Panc1 (cell line): ENCODE results near the gene MAMLD1. TPM values are rescaled to one million over a fixed set of nuclear protein-coding genes. Genes with fewer than 3 reads are reported as not detected.
"Not testable (repeated sequence)": the region's sequence is repeated elsewhere in the genome, so short reads cannot be mapped to it uniquely, and the experiment has no call there.

ENCODE experiments used
- ATAC-seq: fragments of 200-7000 bp; cut with Tn5 transposase; 2 replicates; pipeline ENCODE4 v1.9.1; 2020; ENCODE audit warnings: mild to moderate bottlenecking, moderate library complexity
- BruUV-seq: library from RNA; stranded (reverse); fragments of 400-500 nt; replicated peaks from 2 replicates; lab custom pipeline; 2021; lab: Mats Ljungman, UMichigan
- CTCF ChIA-PET: fragments of 300-600 bp; sonication (Branson Sonifier 250); formaldehyde crosslinking; loops from one replicate; lab custom pipeline; 2022; ENCODE audit warnings: antibody characterized with exemption; lab: Charles Lee
- POLR2A ChIA-PET: fragments of 300-600 bp; sonication (Branson Sonifier 250); formaldehyde crosslinking; loops from one replicate; lab custom pipeline; 2022; ENCODE audit warnings: antibody characterized with exemption; lab: Charles Lee
- DNase-seq: peaks from one replicate; pipeline ENCODE4 v3.0.0-alpha.2; 2010; ENCODE audit warnings: low read depth, low spot score
- H3K27ac ChIP-seq: 2 replicates; pipeline ENCODE4 v1.5.1; 2011; ENCODE audit warnings: mild to moderate bottlenecking, low read length, inconsistent platforms
- H3K27me3 ChIP-seq: fragments of 200-500 bp; sonication (Bioruptor generic); 2 replicates; pipeline ENCODE4 v1.6.0; 2014; ENCODE audit warnings: low read length, inconsistent platforms; ENCODE audit not compliant: control insufficient read depth, insufficient read depth
- H3K36me3 ChIP-seq: fragments of 200-500 bp; sonication (Bioruptor generic); 2 replicates; pipeline ENCODE4 v1.5.1; 2014; ENCODE audit warnings: inconsistent platforms, mild to moderate bottlenecking, low read length, moderate library complexity; ENCODE audit not compliant: control insufficient read depth, insufficient read depth
- H3K4me1 ChIP-seq: 2 replicates; pipeline ENCODE4 v1.5.1; 2011; ENCODE audit warnings: inconsistent platforms, mild to moderate bottlenecking, low read length, moderate library complexity; ENCODE audit not compliant: control insufficient read depth, insufficient read depth
- H3K4me3 ChIP-seq, 2 experiments: 2 replicates each; pipeline ENCODE4 v1.5.1; 2011 to 2012; ENCODE audit warnings: low read depth in 2 of 2, low read length in 2 of 2, mild to moderate bottlenecking in 2 of 2, inconsistent platforms in 1 of 2, moderate library complexity in 1 of 2
- H3K9me3 ChIP-seq: fragments of 200-500 bp; sonication (Bioruptor generic); 2 replicates; pipeline ENCODE4 v1.5.1; 2014; ENCODE audit warnings: low read depth, mild to moderate bottlenecking, inconsistent platforms, low read length, moderate library complexity; ENCODE audit not compliant: control insufficient read depth, insufficient read depth
- CTCF ChIP-seq: fragments of 450-650 bp; IDR thresholded peaks from 2 replicates; pipeline ENCODE4 v1.5.1; 2017; ENCODE audit warnings: mild to moderate bottlenecking
- POLR2AphosphoS5 ChIP-seq: IDR thresholded peaks from 2 replicates; pipeline ENCODE4 v1.6.1; 2012; ENCODE audit warnings: mild to moderate bottlenecking, low read depth, low read length, moderate library complexity
- SIN3A ChIP-seq: IDR thresholded peaks from 2 replicates; pipeline ENCODE4 v1.6.1; 2012; ENCODE audit warnings: low read depth, mild to moderate bottlenecking, low read length, moderate library complexity, borderline replicate concordance; ENCODE audit not compliant: insufficient read depth
- TCF7L2 ChIP-seq: IDR thresholded peaks from 2 replicates; pipeline ENCODE4 v1.6.1; 2011; ENCODE audit warnings: mild to moderate bottlenecking, low read depth, low read length, inconsistent platforms
- in situ Hi-C: cut with HindIII; loops from 2 replicates; pipeline ENCODE4 v1.10.0; 2016; ENCODE audit warnings: low sequenced_read_pairs, low pct_unique_long_range_greater_than_20kb
- intact Hi-C: fragments of 100-400 bp; cut with micrococcal nuclease; formaldehyde crosslinking; loops from one replicate; pipeline ENCODE4 v1.10.0; 2022; ENCODE audit not compliant: unreplicated experiment
- total RNA-seq: library from RNA; stranded (reverse); gene quantifications from one replicate; pipeline ENCODE4 v1.2.1, GENCODE V29; 2021; ENCODE audit not compliant: unreplicated experiment
- TF ChIP-seq, protein P1 (sequence below), 2 experiments: IDR thresholded peaks; 2 replicates each; pipeline ENCODE4 v1.6.1; 2011 to 2012; ENCODE audit warnings: low read depth in 2 of 2, control low read depth in 1 of 2, low read length in 1 of 2, mild to moderate bottlenecking in 1 of 2, moderate library complexity in 1 of 2; ENCODE audit not compliant: insufficient read depth in 1 of 2

The MAMLD1 gene
- total RNA-seq, 1 experiment from 2014 or later = 2.1 TPM

GRCh38 chrX:150340326-150340725 is 22.8 kb upstream of the MAMLD1 start:
- H3K4me1 ChIP-seq, intact Hi-C loops, H3K27me3 ChIP-seq, DNase-seq, H3K36me3 ChIP-seq, H3K27ac ChIP-seq, ATAC-seq, POLR2A ChIA-PET, BruUV-seq, H3K4me3 ChIP-seq, H3K9me3 ChIP-seq, CTCF ChIA-PET, in situ Hi-C loops: not testable (repeated sequence)

- H3K27me3 ChIP-seq = no peaks in the 10 kb centered on the region; the same call in 1 of the 2 replicates
- CTCF ChIA-PET = no interaction called here
- no peaks in the 10 kb centered on the region for H3K9me3 ChIP-seq
- POLR2A ChIA-PET = no interaction called here
- H3K4me3 ChIP-seq = no peak overlapping the region
- H3K36me3 ChIP-seq = no peaks in the 10 kb centered on the region
- H3K4me1 ChIP-seq = no peaks in the 10 kb centered on the region
- BruUV-seq = no TSS peak
- DNase-seq (no peak), ATAC-seq (no peak)
- TF ChIP-seq CTCF = no peak
- intact Hi-C loops = no loop called here
- H3K27ac ChIP-seq = no peak overlapping the region
- in situ Hi-C loops = no loop called here
Measured at GRCh38 chrX:150347471-150347870, 15.6 kb upstream of the MAMLD1 start.

- ATAC-seq (no peak), DNase-seq (no peak)
- ChIA-PET CTCF (no interaction called here), POLR2A (no interaction called here)
- in situ Hi-C loops (no loop called here), intact Hi-C loops (no loop called here)
- Histone ChIP-seq H3K9me3 (no peaks in the 10 kb centered on the region), H3K27me3 (no peaks in the 10 kb centered on the region; the same call in 1 of the 2 replicates), H3K4me1 (no peaks in the 10 kb centered on the region), H3K4me3 (no peak overlapping the region), H3K36me3 (no peaks in the 10 kb centered on the region), H3K27ac (no peak overlapping the region)
- no TSS peak for BruUV-seq
- TF ChIP-seq SIN3A (no peak), POLR2AphosphoS5 (no peak), CTCF (no peak), TCF7L2 (no peak)
- TF ChIP-seq, protein P1, sequence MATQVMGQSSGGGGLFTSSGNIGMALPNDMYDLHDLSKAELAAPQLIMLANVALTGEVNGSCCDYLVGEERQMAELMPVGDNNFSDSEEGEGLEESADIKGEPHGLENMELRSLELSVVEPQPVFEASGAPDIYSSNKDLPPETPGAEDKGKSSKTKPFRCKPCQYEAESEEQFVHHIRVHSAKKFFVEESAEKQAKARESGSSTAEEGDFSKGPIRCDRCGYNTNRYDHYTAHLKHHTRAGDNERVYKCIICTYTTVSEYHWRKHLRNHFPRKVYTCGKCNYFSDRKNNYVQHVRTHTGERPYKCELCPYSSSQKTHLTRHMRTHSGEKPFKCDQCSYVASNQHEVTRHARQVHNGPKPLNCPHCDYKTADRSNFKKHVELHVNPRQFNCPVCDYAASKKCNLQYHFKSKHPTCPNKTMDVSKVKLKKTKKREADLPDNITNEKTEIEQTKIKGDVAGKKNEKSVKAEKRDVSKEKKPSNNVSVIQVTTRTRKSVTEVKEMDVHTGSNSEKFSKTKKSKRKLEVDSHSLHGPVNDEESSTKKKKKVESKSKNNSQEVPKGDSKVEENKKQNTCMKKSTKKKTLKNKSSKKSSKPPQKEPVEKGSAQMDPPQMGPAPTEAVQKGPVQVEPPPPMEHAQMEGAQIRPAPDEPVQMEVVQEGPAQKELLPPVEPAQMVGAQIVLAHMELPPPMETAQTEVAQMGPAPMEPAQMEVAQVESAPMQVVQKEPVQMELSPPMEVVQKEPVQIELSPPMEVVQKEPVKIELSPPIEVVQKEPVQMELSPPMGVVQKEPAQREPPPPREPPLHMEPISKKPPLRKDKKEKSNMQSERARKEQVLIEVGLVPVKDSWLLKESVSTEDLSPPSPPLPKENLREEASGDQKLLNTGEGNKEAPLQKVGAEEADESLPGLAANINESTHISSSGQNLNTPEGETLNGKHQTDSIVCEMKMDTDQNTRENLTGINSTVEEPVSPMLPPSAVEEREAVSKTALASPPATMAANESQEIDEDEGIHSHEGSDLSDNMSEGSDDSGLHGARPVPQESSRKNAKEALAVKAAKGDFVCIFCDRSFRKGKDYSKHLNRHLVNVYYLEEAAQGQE (IDR thresholded peaks at IDR 0.05; ENCODE audit: insufficient read depth in 1 of 2, low read depth in 2 of 2, low read length in 1 of 2) = no peak
Measured at GRCh38 chrX:150348365-150348764, 14.8 kb upstream of the MAMLD1 start.
